Measurements from ENCODE around the gene NUAK1.

DNA sequence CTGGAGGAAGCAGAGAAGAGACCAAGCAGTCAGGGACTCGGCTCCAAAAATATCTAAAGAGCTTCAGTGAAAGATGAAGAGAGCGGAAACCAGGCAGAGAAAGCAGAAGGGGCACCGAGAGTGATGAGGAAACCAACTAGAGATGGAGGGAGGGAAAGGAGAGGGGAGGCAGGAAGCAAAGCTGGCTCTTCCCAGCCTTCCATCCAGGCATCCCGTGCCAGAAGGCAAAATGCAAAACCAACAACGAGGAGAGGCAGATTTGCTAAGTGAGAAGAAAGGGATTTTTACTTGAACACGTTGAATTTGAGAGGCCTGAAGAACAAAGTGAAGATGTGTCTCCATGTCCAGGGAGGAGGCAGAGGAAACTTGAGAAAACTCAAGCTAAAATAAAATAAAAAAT is 90.1 kb downstream of the NUAK1 start:
- TF ChIP-seq FOSL1 (IDR thresholded peaks at IDR 0.05; ENCODE audit: low read depth), result no peak
- TF ChIP-seq POLR2A (IDR thresholded peaks at IDR 0.05; ENCODE audit: borderline replicate concordance, extremely low read depth, insufficient read depth, insufficient read length), result no peak
- TF ChIP-seq, protein P1, sequence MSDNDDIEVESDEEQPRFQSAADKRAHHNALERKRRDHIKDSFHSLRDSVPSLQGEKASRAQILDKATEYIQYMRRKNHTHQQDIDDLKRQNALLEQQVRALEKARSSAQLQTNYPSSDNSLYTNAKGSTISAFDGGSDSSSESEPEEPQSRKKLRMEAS (IDR thresholded peaks at IDR 0.05), result no peak
- TF ChIP-seq SRF (IDR thresholded peaks at IDR 0.05; ENCODE audit: low read depth), result no peak
- TF ChIP-seq, protein P2, sequence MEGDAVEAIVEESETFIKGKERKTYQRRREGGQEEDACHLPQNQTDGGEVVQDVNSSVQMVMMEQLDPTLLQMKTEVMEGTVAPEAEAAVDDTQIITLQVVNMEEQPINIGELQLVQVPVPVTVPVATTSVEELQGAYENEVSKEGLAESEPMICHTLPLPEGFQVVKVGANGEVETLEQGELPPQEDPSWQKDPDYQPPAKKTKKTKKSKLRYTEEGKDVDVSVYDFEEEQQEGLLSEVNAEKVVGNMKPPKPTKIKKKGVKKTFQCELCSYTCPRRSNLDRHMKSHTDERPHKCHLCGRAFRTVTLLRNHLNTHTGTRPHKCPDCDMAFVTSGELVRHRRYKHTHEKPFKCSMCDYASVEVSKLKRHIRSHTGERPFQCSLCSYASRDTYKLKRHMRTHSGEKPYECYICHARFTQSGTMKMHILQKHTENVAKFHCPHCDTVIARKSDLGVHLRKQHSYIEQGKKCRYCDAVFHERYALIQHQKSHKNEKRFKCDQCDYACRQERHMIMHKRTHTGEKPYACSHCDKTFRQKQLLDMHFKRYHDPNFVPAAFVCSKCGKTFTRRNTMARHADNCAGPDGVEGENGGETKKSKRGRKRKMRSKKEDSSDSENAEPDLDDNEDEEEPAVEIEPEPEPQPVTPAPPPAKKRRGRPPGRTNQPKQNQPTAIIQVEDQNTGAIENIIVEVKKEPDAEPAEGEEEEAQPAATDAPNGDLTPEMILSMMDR (IDR thresholded peaks at IDR 0.05 in 2 of 3, conservative IDR thresholded peaks at IDR 0.05 in 1 of 3; ENCODE audit: borderline replicate concordance in 1 of 3, insufficient read depth in 1 of 3, low read depth in 2 of 3, low read length in 2 of 3), result no peak
- no peak for TF ChIP-seq TCF7L2 (IDR thresholded peaks at IDR 0.05; ENCODE audit: borderline replicate concordance, extremely low read depth, insufficient read depth, insufficient read length)
- TF ChIP-seq, protein P3, sequence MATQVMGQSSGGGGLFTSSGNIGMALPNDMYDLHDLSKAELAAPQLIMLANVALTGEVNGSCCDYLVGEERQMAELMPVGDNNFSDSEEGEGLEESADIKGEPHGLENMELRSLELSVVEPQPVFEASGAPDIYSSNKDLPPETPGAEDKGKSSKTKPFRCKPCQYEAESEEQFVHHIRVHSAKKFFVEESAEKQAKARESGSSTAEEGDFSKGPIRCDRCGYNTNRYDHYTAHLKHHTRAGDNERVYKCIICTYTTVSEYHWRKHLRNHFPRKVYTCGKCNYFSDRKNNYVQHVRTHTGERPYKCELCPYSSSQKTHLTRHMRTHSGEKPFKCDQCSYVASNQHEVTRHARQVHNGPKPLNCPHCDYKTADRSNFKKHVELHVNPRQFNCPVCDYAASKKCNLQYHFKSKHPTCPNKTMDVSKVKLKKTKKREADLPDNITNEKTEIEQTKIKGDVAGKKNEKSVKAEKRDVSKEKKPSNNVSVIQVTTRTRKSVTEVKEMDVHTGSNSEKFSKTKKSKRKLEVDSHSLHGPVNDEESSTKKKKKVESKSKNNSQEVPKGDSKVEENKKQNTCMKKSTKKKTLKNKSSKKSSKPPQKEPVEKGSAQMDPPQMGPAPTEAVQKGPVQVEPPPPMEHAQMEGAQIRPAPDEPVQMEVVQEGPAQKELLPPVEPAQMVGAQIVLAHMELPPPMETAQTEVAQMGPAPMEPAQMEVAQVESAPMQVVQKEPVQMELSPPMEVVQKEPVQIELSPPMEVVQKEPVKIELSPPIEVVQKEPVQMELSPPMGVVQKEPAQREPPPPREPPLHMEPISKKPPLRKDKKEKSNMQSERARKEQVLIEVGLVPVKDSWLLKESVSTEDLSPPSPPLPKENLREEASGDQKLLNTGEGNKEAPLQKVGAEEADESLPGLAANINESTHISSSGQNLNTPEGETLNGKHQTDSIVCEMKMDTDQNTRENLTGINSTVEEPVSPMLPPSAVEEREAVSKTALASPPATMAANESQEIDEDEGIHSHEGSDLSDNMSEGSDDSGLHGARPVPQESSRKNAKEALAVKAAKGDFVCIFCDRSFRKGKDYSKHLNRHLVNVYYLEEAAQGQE (IDR thresholded peaks at IDR 0.05; ENCODE audit: low read depth), result no peak

Data from HCT116 (cell line).